NCI-H1417 (cell line): ENCODE measurements around the gene PIGL.

Experiments used
- DNase-seq, 3 experiments: peaks; one replicate each; lab custom pipeline; 2025; lab: John Stamatoyannopoulos, UW

Gene PIGL

GRCh38 chr17:16353317-16354174, 136.5 kb downstream of the PIGL start, which contains the start of gene CENPV:
TSS of gene CENPV (minus strand) at chr17:16353469. CDS start at chr17:16353436, 33 bp downstream.
- peak; percentile 36 to 78 (median 71) for DNase-seq

DNA sequence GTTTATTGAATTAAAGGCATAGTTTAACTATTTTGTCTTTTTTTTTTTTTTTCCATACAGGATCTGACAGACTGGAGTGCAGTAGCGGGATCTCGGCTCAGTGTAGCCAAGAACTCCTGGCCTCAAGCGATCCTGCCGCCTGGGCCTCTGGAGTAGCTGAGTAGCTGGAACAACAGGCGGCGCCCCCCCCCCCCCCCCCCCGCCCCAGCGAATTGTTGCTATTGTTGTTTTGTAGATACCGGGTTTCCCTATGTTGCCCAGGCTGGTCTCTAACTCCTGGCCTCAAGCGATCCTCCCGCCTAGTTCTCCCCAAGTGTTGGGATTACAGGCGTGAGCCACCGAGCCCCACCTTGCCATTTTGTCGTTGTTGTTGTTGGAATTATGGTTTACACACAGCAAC, 137.6 kb downstream of the PIGL start:
- DNase-seq, result no peak

DNA sequence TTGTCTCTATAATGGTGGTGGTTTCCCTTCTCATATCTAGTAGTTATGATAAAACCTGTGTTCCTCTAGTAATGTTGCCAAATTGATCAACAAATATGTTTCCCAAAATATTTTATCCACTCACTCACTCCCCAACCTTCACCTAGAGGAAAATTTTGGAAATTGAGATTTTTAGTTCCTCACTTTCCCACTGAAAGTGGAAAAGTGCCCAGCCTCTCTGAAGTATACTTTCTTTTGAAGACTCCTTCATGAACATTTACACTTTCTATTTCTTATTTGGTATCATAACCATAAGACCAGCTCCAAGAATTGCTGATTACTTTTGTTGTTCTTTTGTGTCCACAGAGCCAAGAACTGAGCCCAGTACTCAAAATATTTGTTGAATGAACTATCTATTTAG, 141.4 kb downstream of the PIGL start:
- no peak for DNase-seq

GRCh38 chr17:16361874-16362273, 144.9 kb downstream of the PIGL start:
- no peak for DNase-seq

DNA sequence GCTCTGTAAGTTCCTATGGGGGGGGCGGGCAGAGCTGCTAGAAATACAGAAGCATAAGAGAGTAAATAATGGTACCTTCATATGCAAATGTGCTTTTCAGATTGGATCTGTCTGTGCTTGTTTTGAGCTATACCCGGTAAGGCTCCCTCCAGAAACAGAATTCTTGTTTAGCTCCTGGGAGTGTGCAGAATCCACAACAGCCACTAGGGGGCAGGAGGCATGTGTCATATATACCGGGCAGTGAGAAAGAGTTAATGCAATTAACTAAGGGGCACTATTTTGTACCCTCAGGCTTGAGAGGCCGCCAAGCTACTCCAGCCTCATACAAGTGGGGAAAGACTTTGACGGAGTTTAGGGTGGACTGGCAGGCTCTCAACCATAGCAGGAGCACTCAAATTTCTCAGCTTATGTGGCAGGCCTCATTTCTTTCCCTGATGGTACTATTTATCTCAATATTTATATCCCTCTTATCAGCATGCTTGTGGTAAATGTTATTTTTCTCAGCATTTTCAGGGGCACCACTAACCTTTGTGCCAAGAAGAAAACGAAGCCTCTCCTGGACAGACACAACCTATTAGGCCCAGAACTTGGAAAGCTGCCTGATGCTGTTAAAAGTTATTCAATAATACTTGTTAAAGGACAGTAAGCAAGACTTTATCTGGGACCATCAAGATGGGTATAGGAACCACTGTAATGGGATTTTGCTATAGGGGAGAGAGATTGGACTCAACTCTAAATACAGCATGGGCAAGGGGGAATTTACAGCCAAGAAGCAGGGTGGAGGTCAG, 146.9 kb downstream of the PIGL start:
- peak; percentile 28 to 74 (median 65) for DNase-seq

DNA sequence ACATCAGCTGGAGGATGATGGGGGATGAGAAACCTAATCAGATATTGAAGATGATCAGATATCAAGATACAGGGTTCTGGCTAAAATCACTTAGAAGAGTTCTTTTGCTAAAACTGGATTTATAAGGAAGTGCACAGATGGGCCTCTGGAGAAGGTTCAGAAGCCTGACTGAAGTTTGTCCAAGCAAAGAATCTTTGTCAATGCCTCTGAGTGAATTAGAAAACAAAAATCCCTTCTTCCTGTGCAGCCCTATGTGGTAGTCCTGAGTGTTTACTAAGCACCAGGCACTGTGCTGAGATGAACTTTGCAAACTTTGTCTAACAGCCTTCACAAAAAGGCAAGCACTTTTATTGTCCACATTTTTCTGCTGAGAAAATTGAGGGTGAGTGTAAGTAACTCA, 147.6 kb downstream of the PIGL start:
- no peak for DNase-seq

GRCh38 chr17:16371742-16372141, 154.7 kb downstream of the PIGL start:
- no peak for DNase-seq

DNA sequence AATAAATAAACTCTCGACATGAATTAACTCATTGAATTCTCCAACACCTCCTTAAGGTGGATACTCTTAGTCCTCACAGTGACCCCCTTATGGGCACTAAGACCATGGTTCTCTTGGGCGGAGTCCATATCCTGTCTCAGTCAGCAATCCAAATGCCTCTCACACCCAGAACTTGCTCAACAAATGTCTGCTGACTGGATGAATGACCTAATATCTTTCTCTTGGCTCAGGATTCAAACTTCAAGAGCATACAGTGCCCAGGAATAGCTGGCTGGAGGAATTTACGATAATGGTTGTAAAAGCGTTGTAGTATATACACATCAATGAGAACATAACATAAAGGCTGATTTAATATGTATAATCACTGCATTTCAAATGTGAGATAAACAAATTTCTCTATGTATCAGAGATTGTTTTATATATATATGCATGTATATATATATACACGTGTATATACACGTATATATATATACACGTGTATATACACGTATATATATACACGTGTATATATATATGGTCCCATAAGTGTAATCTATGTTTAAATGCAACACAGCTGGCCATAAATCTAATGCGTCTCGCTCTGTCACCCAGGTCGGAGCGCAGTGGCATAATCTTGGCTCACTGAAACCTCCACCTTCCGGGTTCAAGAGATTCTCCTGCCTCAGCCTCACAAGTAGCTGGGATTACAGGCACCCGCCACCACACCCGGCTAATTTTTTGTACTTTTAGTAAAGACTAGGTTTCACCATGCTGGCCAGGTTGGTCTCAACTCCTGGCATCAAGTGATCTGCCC, 157.3 kb downstream of the PIGL start:
- no peak for DNase-seq
